GM12872 (cell line): ENCODE measurements around the gene PRDM12.

Experiments
- TF ChIP-seq, protein P1 (sequence below): IDR thresholded peaks from 3 replicates; pipeline ENCODE4 v1.5.1; 2011; ENCODE audit warnings: low read depth, mild to moderate bottlenecking, low read length, moderate library complexity; ENCODE audit not compliant: insufficient read depth

PRDM12 gene

DNA sequence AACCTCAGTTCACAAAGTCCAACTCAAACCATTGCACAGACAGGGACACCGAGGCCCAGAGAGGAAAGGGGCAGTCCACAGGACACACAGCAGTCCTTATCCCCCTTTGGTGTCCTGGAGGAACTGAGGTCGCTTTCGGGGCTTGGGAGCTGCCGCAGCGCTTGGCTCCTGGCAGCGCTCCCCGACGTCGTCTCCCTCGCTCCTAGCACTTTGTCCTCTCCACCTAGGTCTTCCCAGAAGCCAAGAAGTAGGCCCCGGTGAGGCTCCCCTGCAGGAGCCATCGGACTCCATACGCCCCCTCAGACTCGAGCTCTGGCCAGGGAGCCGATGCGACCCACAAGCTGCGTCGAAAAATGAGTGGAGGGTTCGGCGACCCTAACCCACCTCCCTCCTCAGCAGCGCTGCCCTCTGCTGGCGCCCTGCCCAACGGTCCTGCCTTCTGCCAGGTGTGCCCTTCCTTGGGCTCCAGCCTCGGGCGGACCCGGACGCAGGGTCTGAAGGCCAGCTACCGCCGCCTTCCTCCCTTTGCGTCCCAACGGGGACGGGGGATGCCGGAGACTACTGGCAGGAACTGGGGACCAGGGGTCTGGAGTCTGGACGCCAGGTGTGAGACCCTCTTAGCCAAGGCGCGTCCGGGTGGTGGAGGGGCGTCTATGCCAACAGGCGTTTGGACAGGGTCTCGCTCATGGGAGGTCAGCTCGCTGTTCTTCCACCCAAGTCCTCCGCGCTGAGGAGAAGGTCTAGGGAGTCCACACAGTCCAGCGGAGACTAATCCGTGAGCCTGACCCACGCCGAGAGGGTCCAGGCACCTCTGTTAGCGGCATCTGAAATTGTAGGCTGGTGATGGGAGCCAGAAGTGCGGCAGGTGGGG lies 2.1 kb upstream of the PRDM12 start:
- TF ChIP-seq, protein P1, sequence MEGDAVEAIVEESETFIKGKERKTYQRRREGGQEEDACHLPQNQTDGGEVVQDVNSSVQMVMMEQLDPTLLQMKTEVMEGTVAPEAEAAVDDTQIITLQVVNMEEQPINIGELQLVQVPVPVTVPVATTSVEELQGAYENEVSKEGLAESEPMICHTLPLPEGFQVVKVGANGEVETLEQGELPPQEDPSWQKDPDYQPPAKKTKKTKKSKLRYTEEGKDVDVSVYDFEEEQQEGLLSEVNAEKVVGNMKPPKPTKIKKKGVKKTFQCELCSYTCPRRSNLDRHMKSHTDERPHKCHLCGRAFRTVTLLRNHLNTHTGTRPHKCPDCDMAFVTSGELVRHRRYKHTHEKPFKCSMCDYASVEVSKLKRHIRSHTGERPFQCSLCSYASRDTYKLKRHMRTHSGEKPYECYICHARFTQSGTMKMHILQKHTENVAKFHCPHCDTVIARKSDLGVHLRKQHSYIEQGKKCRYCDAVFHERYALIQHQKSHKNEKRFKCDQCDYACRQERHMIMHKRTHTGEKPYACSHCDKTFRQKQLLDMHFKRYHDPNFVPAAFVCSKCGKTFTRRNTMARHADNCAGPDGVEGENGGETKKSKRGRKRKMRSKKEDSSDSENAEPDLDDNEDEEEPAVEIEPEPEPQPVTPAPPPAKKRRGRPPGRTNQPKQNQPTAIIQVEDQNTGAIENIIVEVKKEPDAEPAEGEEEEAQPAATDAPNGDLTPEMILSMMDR, result no peak

DNA sequence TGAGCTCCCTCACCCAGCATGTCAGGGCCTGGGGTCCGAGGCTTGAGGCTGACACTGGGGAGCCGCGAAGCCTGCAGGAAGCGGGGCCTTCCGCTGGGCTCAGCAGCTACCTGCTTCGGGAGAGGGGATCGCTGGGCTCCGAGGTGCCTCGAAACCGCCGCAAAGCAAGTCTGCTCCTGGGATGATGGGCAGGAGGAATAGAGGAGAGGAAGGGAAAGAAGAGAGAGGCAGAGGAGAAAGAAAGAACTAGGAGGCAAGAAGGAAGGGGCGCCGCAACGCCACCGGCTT lies 1.5 kb upstream of the PRDM12 start:
- TF ChIP-seq, protein P1, result no peak

DNA sequence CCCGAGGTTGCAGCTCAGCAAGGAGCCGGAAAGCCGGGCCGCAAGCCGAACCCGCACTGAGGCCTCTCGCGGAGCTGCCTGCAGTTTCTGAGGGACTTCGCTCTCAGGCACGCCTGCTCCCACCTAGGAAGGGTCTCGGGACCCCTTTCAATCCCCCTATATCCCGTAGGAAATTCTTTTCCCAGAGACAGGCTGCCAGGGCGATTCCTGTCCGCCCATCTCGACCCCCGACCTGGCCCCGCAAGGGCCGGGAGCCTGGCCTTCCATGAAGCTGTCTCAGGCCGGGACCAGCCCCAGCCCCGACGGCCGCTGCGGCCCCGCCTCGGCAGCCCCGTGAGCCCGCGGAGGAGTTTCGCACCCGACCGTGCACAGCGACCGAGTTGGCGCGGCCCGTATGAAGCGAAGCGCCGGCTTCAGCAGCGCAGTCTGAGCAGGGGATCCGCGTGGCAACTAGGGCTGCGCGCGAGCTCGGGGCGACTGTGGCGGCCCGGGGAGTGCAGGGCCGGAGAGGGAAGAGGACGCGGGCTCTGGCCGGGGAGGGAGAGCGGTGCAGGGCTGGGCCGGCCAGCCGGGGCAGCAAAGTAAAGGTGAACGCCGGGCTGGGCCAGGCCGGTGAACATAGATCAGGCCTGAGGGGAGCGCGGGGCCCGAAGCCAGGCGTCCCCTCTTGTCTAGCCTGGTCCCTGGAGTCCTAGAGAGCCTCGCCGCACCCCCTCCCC lies 977 bp upstream of the PRDM12 start:
- TF ChIP-seq, protein P1, result no peak

DNA sequence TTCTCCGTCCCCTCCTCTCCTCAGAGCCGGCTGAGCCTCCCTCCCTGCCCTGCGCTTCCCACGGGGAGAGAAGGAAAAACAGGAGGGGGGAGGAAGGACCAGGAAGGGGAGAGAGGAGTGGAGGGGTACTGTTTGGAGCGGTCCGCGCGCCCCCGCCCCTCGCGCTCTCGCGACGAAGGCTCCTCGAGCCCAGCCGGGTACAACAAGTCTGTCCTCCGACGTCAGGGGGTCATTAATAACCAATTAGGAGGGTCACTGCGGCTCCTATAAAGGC lies 480 bp upstream of the PRDM12 start:
- TF ChIP-seq, protein P1, result no peak

DNA sequence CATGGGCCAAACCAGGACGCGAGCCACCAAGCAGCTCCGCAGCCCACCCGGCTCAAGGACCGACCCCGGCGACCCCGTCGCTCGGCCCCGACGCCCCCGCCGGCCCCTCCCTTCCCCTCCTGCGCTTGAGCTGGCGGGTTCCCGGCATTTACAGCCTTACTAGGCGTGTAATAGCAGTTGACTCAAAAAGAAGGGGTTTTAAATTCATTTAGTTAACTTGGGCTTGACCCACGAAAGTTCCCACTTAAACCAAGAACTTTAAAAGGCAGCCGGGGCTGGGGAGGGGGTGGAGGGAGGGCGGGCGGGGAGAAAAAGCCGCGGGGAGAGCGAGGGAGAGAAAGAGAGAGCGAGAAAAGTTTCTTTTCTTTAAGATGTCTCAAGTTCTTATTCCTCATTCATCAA lies 636 bp downstream of the PRDM12 start:
- TF ChIP-seq, protein P1, result no peak

DNA sequence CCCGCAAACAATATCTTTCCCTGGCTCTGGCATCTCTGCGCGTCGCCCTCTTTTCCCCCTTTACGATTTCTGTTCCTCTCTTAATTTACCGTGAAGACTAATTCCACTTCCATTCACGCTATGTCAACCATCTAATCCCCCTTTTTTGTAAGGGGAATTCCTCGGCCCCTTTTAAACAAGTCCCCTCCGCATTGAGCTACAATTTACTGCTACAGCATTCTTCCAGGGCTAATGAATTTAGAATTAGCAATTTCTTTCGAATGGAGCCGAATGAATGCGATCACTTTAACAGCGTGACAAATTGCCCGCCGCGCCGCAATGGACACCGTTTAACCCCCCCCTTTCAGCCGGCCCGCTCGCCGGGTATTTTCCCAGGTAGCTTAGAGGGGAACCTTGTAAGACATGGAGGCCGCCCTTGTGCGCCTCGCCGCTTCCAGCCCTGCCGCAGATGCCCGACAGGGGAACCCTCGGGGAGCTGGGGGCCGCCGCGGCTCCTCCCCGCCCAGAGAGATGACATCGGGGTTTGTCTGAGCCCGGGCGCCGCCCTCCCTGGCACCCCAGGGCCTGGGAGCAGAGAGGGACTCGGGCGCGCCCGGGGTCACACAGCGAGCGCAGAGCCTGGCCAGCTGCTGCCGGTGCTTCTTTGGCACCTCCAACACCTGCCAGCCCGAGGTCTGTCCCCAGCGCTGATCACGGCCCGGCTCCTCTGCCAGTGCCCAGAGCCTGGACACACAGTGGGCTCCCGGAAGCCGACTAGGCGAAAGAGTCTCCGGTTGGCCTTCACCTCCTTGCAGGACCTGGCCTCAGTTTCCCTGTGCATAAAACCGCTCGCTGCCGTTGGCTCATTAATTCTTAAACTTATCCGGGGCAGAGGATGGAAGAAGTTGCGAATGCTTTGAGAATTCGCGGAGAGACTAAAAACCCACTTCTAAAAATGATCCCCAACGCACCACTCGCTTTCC lies 1.3 kb downstream of the PRDM12 start:
- TF ChIP-seq, protein P1, result no peak
